Jurkat, Clone E6-1 (cell line): Measurements from ENCODE around the gene TRERF1.
A peak's percentile ranks its signal among the peaks of the same experiment; 100 is the strongest.

Experiments
- DNase-seq: peaks from one replicate; pipeline ENCODE4 v3.0.0-alpha.2; 2011; ENCODE audit warnings: low read depth, low spot score
- H3K4me3 ChIP-seq: 2 replicates; pipeline ENCODE4 v1.5.1; 2011; ENCODE audit warnings: mild to moderate bottlenecking, low read length, control low read depth, moderate library complexity

The TRERF1 gene

GRCh38 chr6:42429836-42430235 lies 21.9 kb downstream of the TRERF1 start:
- DNase-seq, result no peak
- H3K4me3 ChIP-seq, result no peak overlapping the region

GRCh38 chr6:42429042-42429585 lies 22.6 kb downstream of the TRERF1 start:
- DNase-seq, result no peak
- no peak overlapping the region for H3K4me3 ChIP-seq

- H3K4me3 ChIP-seq, result no peak overlapping the region
- DNase-seq, result no peak
Measured at GRCh38 chr6:42428326-42429041, 23.2 kb downstream of the TRERF1 start.

- no peak overlapping the region for H3K4me3 ChIP-seq
- no peak for DNase-seq
Measured at GRCh38 chr6:42427871-42428270, 23.9 kb downstream of the TRERF1 start.

- H3K4me3 ChIP-seq, result no peak overlapping the region
- DNase-seq, result no peak
Measured at GRCh38 chr6:42426191-42426590, 25.5 kb downstream of the TRERF1 start.

- no peak for DNase-seq
- no peak overlapping the region for H3K4me3 ChIP-seq
Measured at GRCh38 chr6:42424906-42425474, 26.7 kb downstream of the TRERF1 start.

GRCh38 chr6:42423244-42423643 lies 28.5 kb downstream of the TRERF1 start:
- DNase-seq, result peak; percentile 76
- H3K4me3 ChIP-seq, result no peak overlapping the region

- no peak for DNase-seq
- H3K4me3 ChIP-seq, result no peak overlapping the region
Measured at GRCh38 chr6:42420741-42421140, 31.0 kb downstream of the TRERF1 start.

GRCh38 chr6:42419490-42420280 lies 32.0 kb downstream of the TRERF1 start:
- no peak overlapping the region for H3K4me3 ChIP-seq
- DNase-seq, result no peak

GRCh38 chr6:42418724-42419123 lies 33.0 kb downstream of the TRERF1 start:
- no peak for DNase-seq
- H3K4me3 ChIP-seq, result no peak overlapping the region

GRCh38 chr6:42417641-42418112 lies 34.0 kb downstream of the TRERF1 start:
- DNase-seq, result peak; percentile 65
- no peak overlapping the region for H3K4me3 ChIP-seq

GRCh38 chr6:42411406-42411805 lies 40.3 kb downstream of the TRERF1 start:
- DNase-seq, result no peak
- no peak overlapping the region for H3K4me3 ChIP-seq

GRCh38 chr6:42410861-42411260 lies 40.9 kb downstream of the TRERF1 start:
- DNase-seq, result no peak
- H3K4me3 ChIP-seq, result no peak overlapping the region

- no peak overlapping the region for H3K4me3 ChIP-seq
- DNase-seq, result no peak
Measured at GRCh38 chr6:42409581-42409980, 42.1 kb downstream of the TRERF1 start.

- H3K4me3 ChIP-seq, result no peak overlapping the region
- no peak for DNase-seq
Measured at GRCh38 chr6:42407379-42407778, 44.3 kb downstream of the TRERF1 start.

GRCh38 chr6:42406306-42407280 lies 45.1 kb downstream of the TRERF1 start:
- DNase-seq, result no peak
- no peak overlapping the region for H3K4me3 ChIP-seq

GRCh38 chr6:42405021-42405420 lies 46.7 kb downstream of the TRERF1 start:
- H3K4me3 ChIP-seq, result no peak overlapping the region
- DNase-seq, result no peak

- no peak overlapping the region for H3K4me3 ChIP-seq
- no peak for DNase-seq
Measured at GRCh38 chr6:42404484-42404883, 47.2 kb downstream of the TRERF1 start.

- H3K4me3 ChIP-seq, result no peak overlapping the region
- DNase-seq, result no peak
Measured at GRCh38 chr6:42403831-42404230, 47.9 kb downstream of the TRERF1 start.
